Breast epithelium (tissue), 3 donors: ENCODE data around the gene CDKL2.

Experiments
- POLR2A ChIP-seq: fragments of 450-650 bp; IDR thresholded peaks from one replicate; pipeline ENCODE4 v1.6.1; 2016; ENCODE audit warnings: antibody characterized with exemption, mild to moderate bottlenecking, moderate library complexity
- TF ChIP-seq, protein P1 (sequence below), 3 donors: fragments of 450-650 bp; IDR thresholded peaks; one replicate each; pipeline ENCODE4 v1.5.1; 2016 to 2017; ENCODE audit warnings: antibody characterized with exemption in 3 of 3, mild to moderate bottlenecking in 3 of 3, moderate library complexity in 3 of 3

DNA sequence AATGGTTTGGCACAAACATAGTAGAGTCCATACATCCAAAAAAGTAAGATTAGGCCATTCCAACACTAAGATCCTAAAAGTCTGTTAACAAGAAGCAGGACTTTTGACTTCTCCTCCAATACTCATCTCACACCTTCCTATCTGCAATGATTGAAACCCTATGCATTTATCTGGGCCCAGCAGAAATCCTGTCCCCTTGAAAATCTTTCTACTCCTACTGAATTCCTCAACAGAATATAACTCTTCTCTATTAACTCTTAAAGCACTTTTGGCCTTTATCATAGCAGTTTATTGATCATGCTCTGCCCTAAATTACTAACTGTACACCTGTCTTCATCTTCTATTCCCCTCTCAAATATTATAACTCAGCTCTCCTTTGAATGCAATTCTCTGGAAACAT, 38.3 kb upstream of the CDKL2 start:
- no peak for TF ChIP-seq POLR2A
- TF ChIP-seq, protein P1, sequence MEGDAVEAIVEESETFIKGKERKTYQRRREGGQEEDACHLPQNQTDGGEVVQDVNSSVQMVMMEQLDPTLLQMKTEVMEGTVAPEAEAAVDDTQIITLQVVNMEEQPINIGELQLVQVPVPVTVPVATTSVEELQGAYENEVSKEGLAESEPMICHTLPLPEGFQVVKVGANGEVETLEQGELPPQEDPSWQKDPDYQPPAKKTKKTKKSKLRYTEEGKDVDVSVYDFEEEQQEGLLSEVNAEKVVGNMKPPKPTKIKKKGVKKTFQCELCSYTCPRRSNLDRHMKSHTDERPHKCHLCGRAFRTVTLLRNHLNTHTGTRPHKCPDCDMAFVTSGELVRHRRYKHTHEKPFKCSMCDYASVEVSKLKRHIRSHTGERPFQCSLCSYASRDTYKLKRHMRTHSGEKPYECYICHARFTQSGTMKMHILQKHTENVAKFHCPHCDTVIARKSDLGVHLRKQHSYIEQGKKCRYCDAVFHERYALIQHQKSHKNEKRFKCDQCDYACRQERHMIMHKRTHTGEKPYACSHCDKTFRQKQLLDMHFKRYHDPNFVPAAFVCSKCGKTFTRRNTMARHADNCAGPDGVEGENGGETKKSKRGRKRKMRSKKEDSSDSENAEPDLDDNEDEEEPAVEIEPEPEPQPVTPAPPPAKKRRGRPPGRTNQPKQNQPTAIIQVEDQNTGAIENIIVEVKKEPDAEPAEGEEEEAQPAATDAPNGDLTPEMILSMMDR (IDR thresholded peaks at IDR 0.05), result no peak
